Vagina (tissue), 2 donors: ENCODE results near the gene GLYATL3.
A peak's percentile ranks its signal among the peaks of the same experiment; 100 is the strongest.

Experiments used
- CTCF ChIP-seq, 3 experiments: fragments of 450-650 bp in 2 of 3; fragments of 200-600 bp in 1 of 3; sonication (generic) in 1 of 3; IDR thresholded peaks; one replicate each; pipeline ENCODE4 v1.5.1; 2017 to 2019; ENCODE audit warnings: antibody characterized with exemption in 3 of 3, mild to moderate bottlenecking in 2 of 3, moderate library complexity in 2 of 3
- POLR2A ChIP-seq, 2 donors: fragments of 450-650 bp; IDR thresholded peaks; one replicate each; pipeline ENCODE4 v1.6.1; 2017; ENCODE audit warnings: antibody characterized with exemption in 2 of 2, mild to moderate bottlenecking in 2 of 2, moderate library complexity in 2 of 2
- POLR2AphosphoS5 ChIP-seq, 2 donors: sonication (generic); formaldehyde crosslinking; IDR thresholded peaks; one replicate each; pipeline ENCODE4 v1.9.0; 2017; ENCODE audit warnings: antibody characterized with exemption in 2 of 2, mild to moderate bottlenecking in 2 of 2, low read depth in 1 of 2; ENCODE audit not compliant: insufficient read depth in 1 of 2

GRCh38 chr6:49550492-49551077 is 50.9 kb downstream of the GLYATL3 start, which contains the start of gene C6orf141:
- TF ChIP-seq CTCF (IDR thresholded peaks at IDR 0.05) (no peak), POLR2A (IDR thresholded peaks at IDR 0.05) (peak in 1 of 2 donors; percentile 15), POLR2AphosphoS5 (IDR thresholded peaks at IDR 0.05; ENCODE audit: insufficient read depth in 1 of 2, low read depth in 1 of 2) (peak in 1 of 2 donors; percentile 32)
